GM18502 (cell line): ENCODE data around the gene SPRR1A.
"Not testable (repeated sequence)": the region's sequence is repeated elsewhere in the genome, so short reads cannot be mapped to it uniquely, and the experiment has no call there.

Source experiments
- ATAC-seq: cut with Tn5 transposase; IDR thresholded peaks from one replicate; pipeline ENCODE4 v1.9.1; 2021; ENCODE audit warnings: mild to moderate bottlenecking; ENCODE audit not compliant: unreplicated experiment, poor library complexity

SPRR1A gene

GRCh38 chr1:152970495-152970894, 13.4 kb upstream of the SPRR1A start, which contains the start of gene SPRR4:
TSS of gene SPRR4 (plus strand) at chr1:152970648. CDS start at chr1:152971891, 1,243 bp downstream.
- ATAC-seq: no peak

- no peak for ATAC-seq
Observed at GRCh38 chr1:152972196-152972886, 11.5 kb upstream of the SPRR1A start.

GRCh38 chr1:152976688-152977087, 7.2 kb upstream of the SPRR1A start:
- no peak for ATAC-seq

- no peak for ATAC-seq
Observed at GRCh38 chr1:152977614-152978013, 6.3 kb upstream of the SPRR1A start.

- ATAC-seq: no peak
Observed at GRCh38 chr1:152980676-152981075, 3.2 kb upstream of the SPRR1A start.

- no peak for ATAC-seq
Observed at GRCh38 chr1:152981146-152981871, 2.6 kb upstream of the SPRR1A start.

GRCh38 chr1:152982076-152982475, 1.8 kb upstream of the SPRR1A start:
- ATAC-seq: no peak

- ATAC-seq: no peak
Observed at GRCh38 chr1:152983234-152983633, 647 bp upstream of the SPRR1A start.

GRCh38 chr1:152986578-152986977, 2.7 kb downstream of the SPRR1A start:
- no peak for ATAC-seq

- ATAC-seq: no peak
Observed at GRCh38 chr1:152993186-152993585, 9.3 kb downstream of the SPRR1A start.

GRCh38 chr1:152995842-152996241, 12.0 kb downstream of the SPRR1A start:
- no peak for ATAC-seq

GRCh38 chr1:152996633-152997400, 12.9 kb downstream of the SPRR1A start:
- ATAC-seq: no peak

GRCh38 chr1:152997901-152998300, 14.0 kb downstream of the SPRR1A start:
- no peak for ATAC-seq

GRCh38 chr1:152998476-152998875, 14.6 kb downstream of the SPRR1A start:
- no peak for ATAC-seq

- ATAC-seq: no peak
Observed at GRCh38 chr1:152999818-153000217, 15.9 kb downstream of the SPRR1A start.

GRCh38 chr1:153000294-153000693, 16.4 kb downstream of the SPRR1A start:
- ATAC-seq: no peak

GRCh38 chr1:153001382-153001781, 17.5 kb downstream of the SPRR1A start, which contains the start of gene SPRR3:
TSS of gene SPRR3 (plus strand) at chr1:153001749. CDS start at chr1:153003021, 1,272 bp downstream.
- ATAC-seq: no peak

GRCh38 chr1:153011235-153011758, 27.4 kb downstream of the SPRR1A start:
- ATAC-seq: not testable (repeated sequence)

GRCh38 chr1:153021829-153022228, 37.9 kb downstream of the SPRR1A start:
- not testable (repeated sequence) for ATAC-seq

- ATAC-seq: not testable (repeated sequence)
Observed at GRCh38 chr1:153022340-153022739, 38.5 kb downstream of the SPRR1A start.

GRCh38 chr1:153023109-153023508, 39.2 kb downstream of the SPRR1A start:
- no peak for ATAC-seq
